Measurements from ENCODE around the gene PCDH9.
"Not testable (repeated sequence)": the region's sequence is repeated elsewhere in the genome, so short reads cannot be mapped to it uniquely, and the experiment has no call there.

PCDH9 gene

GRCh38 chr13:67123165-67123564, 107.0 kb downstream of the PCDH9 start:
- no peak for DNase-seq

DNA sequence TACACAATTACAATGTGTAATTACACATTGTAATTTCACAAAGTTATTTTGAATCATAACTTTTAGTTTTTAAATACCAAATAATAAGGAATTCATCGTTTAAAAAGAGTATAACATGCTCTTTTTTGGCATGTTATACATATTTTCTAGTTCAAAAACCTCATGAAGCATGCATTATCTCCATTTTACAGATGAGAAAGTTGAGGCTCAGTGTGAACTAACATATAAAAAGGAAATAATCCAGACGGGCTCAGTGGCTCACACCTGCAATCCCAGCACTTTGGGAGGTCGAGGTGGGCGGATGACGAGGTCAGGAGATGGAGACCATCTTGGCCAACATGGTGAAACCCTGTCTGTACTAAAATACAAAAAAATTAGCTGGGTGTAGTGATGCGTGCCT, 107.9 kb downstream of the PCDH9 start:
- DNase-seq: no peak

- DNase-seq: no peak
Observed at GRCh38 chr13:67120872-67121531, 109.1 kb downstream of the PCDH9 start.

DNA sequence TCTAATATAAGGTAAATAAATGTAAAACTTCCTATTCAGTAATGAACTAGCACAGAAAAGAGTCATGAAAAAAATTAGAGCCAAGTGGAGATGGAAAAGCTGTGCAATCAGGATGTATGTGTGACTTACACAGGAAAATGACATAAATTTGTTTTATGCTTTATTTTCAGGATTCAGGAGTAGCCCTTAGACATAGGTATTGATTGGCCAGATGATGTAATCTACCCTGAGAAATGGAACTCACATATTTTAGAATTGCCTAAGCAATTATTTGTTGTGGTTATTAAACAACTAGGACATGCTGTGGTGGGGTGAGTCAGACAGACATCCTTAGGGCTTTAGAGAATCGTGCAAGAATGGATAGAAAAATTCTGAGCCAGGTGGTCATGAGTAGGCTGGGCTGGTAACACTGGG, 110.6 kb downstream of the PCDH9 start:
- no peak for DNase-seq

DNA sequence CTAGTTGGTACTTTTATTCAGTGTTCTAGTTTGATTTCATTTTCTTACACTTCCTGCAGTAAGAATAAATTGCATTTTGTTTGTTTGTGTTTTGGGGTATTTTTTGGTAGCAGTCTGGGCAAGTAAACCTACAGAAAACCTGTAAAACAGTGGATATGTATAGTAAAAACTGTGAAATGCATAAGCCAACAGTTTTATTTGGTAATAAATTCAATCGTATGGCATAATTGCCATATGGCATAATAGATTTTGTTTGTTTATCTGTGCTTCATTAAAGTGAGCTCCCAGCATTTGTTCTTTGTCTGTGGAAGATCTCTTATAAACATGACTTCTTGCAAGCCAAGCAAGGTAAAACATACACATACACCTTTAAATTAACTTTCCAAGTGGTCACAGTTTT, 111.9 kb downstream of the PCDH9 start:
- DNase-seq: no peak

- DNase-seq: no peak
Observed at GRCh38 chr13:67117010-67117550, 113.1 kb downstream of the PCDH9 start.

- DNase-seq: no peak
Observed at GRCh38 chr13:67107979-67108378, 122.2 kb downstream of the PCDH9 start.

- DNase-seq: no peak
Observed at GRCh38 chr13:67106502-67107057, 123.6 kb downstream of the PCDH9 start.

DNA sequence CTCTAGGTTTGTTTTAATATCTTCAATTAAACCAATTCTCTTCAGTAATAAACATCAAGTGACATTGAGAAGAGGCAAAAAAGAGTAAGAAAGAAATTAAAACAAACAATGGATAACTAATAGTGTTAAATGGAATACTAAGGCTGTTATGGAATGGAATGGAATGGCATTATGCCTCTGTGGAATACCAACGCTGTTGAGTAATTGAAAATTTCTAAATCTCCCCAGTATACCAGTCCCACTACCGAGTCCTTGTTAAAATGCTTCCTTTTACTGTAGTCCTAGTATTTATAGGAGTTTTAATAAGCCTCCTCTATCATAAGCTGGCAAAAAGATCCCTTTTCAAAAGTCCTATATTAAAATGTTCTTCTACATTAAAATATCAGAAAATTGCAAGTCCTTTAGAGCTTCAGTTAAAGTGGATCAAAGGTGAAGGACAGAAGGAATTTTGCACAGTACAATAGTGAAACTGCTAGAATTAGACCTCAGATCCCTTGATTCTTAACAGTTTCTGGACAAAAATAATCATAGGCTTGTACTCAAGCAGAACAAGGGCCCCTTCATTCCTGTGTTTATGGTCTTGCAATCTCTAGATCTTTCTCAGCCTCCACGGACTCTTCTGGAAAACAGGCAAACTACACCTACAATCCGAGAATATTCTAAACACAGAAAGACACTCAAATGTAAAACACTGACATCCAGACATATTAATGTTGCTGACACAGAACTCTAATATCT, 128.2 kb downstream of the PCDH9 start:
- DNase-seq: no peak

GRCh38 chr13:67100730-67101129, 129.4 kb downstream of the PCDH9 start:
- no peak for DNase-seq

- DNase-seq: no peak
Observed at GRCh38 chr13:67099494-67099893, 130.6 kb downstream of the PCDH9 start.

GRCh38 chr13:67097892-67098452, 132.2 kb downstream of the PCDH9 start:
- no peak for DNase-seq

GRCh38 chr13:67096893-67097292, 133.2 kb downstream of the PCDH9 start:
- not testable (repeated sequence) for DNase-seq

DNA sequence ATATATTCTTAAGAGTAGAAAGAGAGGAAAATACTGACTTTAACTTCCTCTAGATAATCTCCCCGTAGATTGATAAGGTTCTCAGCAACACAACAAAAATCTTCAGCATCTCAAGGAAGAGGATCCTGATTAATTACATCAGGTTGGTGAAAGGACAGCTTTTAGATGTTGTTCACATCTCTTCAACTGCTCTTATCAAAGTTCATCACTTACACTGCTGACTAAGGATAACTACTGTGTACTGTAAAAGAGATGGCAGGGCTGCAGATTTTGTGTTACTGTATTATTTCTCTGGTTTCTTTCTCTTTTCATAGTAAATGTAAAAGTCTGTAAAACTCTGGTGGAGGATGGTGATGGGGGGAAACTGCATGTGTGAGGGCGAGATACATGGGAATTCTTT, 133.7 kb downstream of the PCDH9 start:
- DNase-seq: no peak

GRCh38 chr13:67095621-67096020, 134.5 kb downstream of the PCDH9 start:
- no peak for DNase-seq

DNA sequence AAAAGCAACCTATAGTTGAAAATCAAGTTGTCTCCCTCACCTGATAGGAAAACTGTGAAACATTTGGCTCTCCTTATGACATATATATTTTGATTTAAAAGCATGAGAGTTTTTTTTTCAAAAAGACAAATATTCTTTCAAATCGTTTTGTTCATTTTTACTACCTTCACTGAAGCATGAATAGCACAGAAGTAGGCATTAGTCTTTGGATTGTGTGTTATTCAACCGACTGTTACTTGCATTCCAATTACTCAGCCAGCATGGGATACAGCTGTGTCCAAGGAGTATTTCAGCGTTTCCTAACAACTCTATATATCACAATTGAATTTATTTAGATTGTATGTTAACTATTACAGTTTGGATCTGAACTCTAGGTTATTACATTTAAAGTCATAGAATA, 135.2 kb downstream of the PCDH9 start:
- no peak for DNase-seq

GRCh38 chr13:67094078-67094477, 136.1 kb downstream of the PCDH9 start:
- DNase-seq: no peak

- no peak for DNase-seq
Observed at GRCh38 chr13:67091603-67092002, 138.5 kb downstream of the PCDH9 start.

DNA sequence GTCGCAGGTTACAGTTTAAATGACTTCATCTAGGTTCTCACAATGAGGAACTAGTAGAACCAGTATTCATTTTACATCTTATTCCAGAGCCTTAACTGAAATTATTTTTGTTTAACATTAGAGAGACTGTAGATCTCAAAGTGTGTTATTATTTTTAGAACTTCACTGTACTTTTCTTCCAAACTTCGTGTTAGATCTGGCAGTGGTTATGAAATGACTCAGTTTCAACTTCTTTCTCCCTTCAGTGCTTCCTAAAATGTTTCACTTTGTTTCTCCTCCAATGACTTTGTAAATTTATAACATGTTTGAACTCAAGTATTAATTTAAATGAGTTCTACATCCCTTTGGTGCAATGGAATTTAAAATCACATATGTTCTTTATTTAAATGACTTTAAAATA, 139.3 kb downstream of the PCDH9 start:
- no peak for DNase-seq

DNA sequence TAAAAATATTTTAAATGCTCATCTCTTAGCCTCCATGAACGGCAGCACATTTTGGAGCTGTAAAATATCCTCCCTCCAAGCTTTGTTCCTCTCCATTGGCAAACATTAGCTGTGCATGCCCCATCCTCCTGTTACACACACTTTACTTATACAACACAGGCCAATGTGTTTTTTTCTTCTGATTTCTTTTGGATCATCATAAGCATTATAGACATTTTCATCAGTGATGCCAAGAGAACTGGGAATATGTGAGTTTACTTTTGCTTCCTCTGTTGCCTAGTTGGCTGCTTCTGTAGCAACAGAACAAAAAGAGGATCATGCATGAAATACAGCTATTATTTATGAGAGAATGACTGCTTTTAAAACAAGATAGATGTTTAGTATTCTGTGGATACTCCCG, 142.6 kb downstream of the PCDH9 start:
- no peak for DNase-seq

- no peak for DNase-seq
Observed at GRCh38 chr13:67086260-67086659, 143.9 kb downstream of the PCDH9 start.

- no peak for DNase-seq
Observed at GRCh38 chr13:67084066-67084465, 146.1 kb downstream of the PCDH9 start.

DNA sequence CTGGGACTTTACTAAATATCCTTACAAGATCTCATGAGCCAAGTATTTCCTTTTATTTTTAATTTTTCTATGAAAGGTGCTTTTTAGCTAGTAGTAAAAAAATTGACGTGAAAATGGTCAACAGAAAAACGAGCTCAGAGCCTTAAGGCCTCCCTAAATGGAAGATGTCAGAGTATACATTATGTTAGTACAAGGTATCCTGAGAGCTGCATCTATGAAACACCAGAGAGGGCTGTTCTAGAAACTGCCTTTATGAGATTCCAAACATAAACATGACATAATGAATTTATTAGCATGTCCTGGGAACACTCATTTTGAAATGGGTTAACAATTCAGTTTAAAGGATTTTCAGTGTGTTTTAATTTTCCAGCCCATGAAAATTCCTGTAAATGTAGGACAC, 146.6 kb downstream of the PCDH9 start:
- DNase-seq: no peak

DNA sequence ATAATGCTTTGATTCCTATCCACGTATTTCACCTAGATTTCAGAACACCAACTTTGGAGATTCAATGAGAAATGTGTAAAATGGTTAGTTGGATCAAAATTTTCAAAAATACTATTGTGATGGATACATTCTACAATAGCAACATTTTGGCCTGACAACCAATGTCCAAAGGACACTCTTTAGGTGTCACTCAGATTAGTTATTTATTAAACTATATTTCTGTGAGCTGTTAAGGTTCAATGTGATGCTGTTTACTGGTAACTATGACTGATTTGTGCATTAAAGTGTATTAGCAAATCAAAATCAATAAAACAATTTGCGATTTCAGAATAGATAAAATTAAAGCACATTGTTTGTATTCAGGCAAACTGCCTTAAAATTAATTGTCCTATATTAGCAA, 149.8 kb downstream of the PCDH9 start:
- DNase-seq: no peak
